Hematopoietic multipotent progenitor cell treated with erythropoietin and hydrocortisone succinate and interleukin-3 and kit ligand, for 4 days (in vitro differentiated cells): ENCODE data around the gene HSD11B1.
A peak's percentile ranks its signal among the peaks of the same experiment; 100 is the strongest.

Experiments used
- DNase-seq: peaks from one replicate; pipeline ENCODE4 v3.0.0-alpha.2; 2015

Gene HSD11B1

GRCh38 chr1:209728466-209728865, 23.8 kb downstream of the HSD11B1 start:
- no peak for DNase-seq

- no peak for DNase-seq
These were observed 24.8 kb downstream of the HSD11B1 start for GRCh38 chr1:209729436-209729835.

- no peak for DNase-seq
These were observed 28.1 kb downstream of the HSD11B1 start for GRCh38 chr1:209732725-209733124.

- DNase-seq = no peak
These were observed 29.0 kb downstream of the HSD11B1 start for GRCh38 chr1:209733409-209734192.

- no peak for DNase-seq
These were observed 32.0 kb downstream of the HSD11B1 start for GRCh38 chr1:209736490-209737117.

GRCh38 chr1:209737118-209737505, 32.5 kb downstream of the HSD11B1 start:
- no peak for DNase-seq

GRCh38 chr1:209738270-209738669, 33.6 kb downstream of the HSD11B1 start:
- DNase-seq = no peak

- no peak for DNase-seq
These were observed 36.5 kb downstream of the HSD11B1 start for GRCh38 chr1:209741193-209741592.

- DNase-seq = no peak
These were observed 37.2 kb downstream of the HSD11B1 start for GRCh38 chr1:209741889-209742288.

- no peak for DNase-seq
These were observed 37.9 kb downstream of the HSD11B1 start for GRCh38 chr1:209742409-209743144.

GRCh38 chr1:209743145-209743482, 38.5 kb downstream of the HSD11B1 start:
- no peak for DNase-seq

- peak; percentile 79 for DNase-seq
These were observed 42.0 kb downstream of the HSD11B1 start for GRCh38 chr1:209746451-209747165.

GRCh38 chr1:209747580-209748262, 43.1 kb downstream of the HSD11B1 start:
- peak; percentile 96 for DNase-seq

- DNase-seq = peak; percentile 17
These were observed 44.0 kb downstream of the HSD11B1 start for GRCh38 chr1:209748620-209749019.

- DNase-seq = no peak
These were observed 44.6 kb downstream of the HSD11B1 start for GRCh38 chr1:209749205-209749604.

GRCh38 chr1:209749670-209750323, 45.2 kb downstream of the HSD11B1 start:
- DNase-seq = peak; percentile 58

GRCh38 chr1:209751627-209752231, 47.1 kb downstream of the HSD11B1 start:
- DNase-seq = peak; percentile 44

- DNase-seq = peak; percentile 57
These were observed 48.2 kb downstream of the HSD11B1 start for GRCh38 chr1:209752890-209753289.

- no peak for DNase-seq
These were observed 50.6 kb downstream of the HSD11B1 start for GRCh38 chr1:209755256-209755655.

- DNase-seq = peak; percentile 97
These were observed 51.4 kb downstream of the HSD11B1 start, which contains the start of gene TRAF3IP3 for GRCh38 chr1:209755926-209756614. Gene TRAF3IP3 (plus strand): TSS chr1:209756053. CDS start chr1:209760040, 3,987 bp downstream.
